ENCODE data around the gene GZF1. TPM values are rescaled to one million over a fixed set of nuclear protein-coding genes. Genes with fewer than 3 reads are reported as not detected.

The GZF1 gene
- total RNA-seq, 2 donors from 2014 or later, result 12.9 to 18.7 TPM

- DNase-seq (peak; percentile 67), ATAC-seq (no peak)
- intact Hi-C loops (cut with DNase I), result loop anchor here in 1 of 2 donors (10.0 kb wide), 1 partner anchor 272 kb away; the partner anchor contains the start of gene CST3
These were observed 1.3 kb downstream of the GZF1 start for GRCh38 chr20:23363257-23363649.

DNA sequence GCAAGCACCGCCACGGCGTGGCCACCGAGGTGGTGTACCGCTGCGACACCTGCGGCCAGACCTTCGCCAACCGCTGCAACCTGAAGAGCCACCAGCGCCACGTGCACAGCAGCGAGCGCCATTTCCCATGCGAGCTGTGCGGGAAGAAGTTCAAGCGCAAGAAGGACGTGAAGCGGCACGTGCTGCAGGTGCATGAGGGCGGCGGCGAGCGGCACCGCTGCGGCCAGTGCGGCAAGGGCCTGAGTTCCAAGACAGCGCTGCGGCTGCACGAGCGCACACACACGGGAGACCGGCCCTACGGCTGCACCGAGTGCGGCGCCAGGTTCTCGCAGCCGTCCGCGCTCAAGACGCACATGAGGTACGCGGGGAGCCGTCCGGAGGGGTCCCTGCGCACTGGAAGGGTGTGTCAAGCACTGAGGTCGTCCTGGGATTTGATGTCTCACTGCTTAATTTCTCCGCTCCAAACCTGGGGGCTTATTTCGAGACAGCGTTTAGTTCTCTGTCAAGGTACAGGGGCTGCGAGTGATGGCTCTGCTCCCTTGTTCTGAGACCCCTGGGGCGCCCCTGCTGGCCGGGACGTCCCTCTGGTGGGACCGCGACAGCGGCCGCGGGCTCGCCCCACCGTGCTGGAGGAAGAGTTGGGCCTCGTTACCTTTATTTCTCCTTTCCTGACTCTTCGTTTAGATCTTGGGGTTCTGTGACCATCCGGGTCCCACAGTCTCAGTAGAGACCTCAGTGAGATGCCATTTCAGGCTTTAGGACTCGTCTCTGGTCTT, 3.6 kb downstream of the GZF1 start:
- DNase-seq (no peak), ATAC-seq (no peak)
- intact Hi-C loops (cut with DNase I), result loop anchor here in 1 of 2 donors (10.0 kb wide), 1 partner anchor 269 kb away; the partner anchor contains the start of gene CST3

- intact Hi-C loops (cut with DNase I), result loop anchor here in 1 of 2 donors (10.0 kb wide), 1 partner anchor 268 kb away; the partner anchor contains the start of gene CST3
- ATAC-seq (no peak), DNase-seq (no peak)
These were observed 4.4 kb downstream of the GZF1 start for GRCh38 chr20:23366384-23366783.

DNA sequence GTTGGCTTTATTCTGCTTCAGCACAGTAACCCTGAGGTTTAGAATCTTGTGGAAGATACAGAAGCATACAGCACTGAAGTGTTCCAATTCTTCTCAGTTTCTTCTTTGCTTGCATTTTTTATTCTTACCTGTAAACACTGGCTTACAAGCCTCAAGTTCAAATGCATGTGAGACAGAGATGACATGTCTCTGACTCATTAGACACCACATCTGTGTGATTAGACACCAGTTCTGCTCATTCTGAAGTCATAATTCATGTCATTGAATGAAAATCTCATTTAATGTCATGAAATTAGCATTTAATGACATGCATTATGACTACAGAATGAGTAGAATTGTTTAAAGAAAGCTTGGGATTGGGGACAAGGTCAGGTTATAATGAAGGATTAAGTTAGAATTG, 5.8 kb downstream of the GZF1 start:
- intact Hi-C loops (cut with DNase I), result loop anchor here in 1 of 2 donors (10.0 kb wide), 1 partner anchor 267 kb away; the partner anchor contains the start of gene CST3
- ATAC-seq (no peak), DNase-seq (no peak)

DNA sequence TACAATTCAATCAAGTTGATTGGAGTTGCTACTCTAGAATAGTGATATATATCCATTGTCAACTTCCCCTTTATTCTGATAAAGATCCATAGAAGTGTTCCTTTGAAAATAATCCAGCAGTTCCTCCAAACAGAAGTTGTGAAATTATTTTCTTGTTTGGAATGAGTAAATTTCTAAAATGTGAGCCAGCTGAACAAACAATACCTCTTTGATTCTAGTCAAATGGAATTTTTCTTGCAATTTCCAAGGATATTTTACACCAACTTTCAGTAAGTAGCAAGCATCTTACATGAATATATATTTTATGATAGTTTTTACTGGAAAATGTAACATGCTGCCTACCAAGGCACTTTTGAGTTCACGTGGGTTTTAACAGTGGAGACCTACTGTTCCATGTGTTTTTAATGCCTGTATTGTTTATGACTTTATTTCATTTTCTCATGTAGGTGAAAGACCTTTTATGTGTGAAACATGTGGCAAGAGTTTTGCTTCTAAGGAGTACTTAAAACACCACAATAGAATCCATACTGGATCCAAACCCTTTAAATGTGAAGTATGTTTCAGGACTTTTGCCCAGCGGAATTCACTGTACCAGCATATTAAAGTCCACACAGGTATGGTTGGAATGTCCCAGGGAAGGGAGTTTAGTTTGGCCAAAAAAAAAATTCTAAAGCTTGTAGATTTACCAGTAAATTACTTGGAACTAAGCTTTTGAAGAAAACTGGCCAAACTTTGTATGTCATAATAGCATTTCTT, 6.5 kb downstream of the GZF1 start:
- intact Hi-C loops (cut with DNase I), result loop anchor here in 1 of 2 donors (10.0 kb wide), 1 partner anchor 266 kb away; the partner anchor contains the start of gene CST3
- ATAC-seq, result no peak
- DNase-seq, result no peak

GRCh38 chr20:23369072-23369823, 7.3 kb downstream of the GZF1 start:
- no peak for DNase-seq
- no peak for ATAC-seq
- intact Hi-C loops (cut with DNase I), result loop anchor here in 1 of 2 donors (10.0 kb wide), 1 partner anchor 266 kb away; the partner anchor contains the start of gene CST3

- intact Hi-C loops (cut with DNase I), result no loop called here
- ATAC-seq, result no peak
- DNase-seq, result no peak
These were observed 8.3 kb downstream of the GZF1 start for GRCh38 chr20:23370274-23370673.

GRCh38 chr20:23370873-23371272, 8.9 kb downstream of the GZF1 start:
- intact Hi-C loops (cut with DNase I), result no loop called here
- no peak for ATAC-seq
- no peak for DNase-seq

DNA sequence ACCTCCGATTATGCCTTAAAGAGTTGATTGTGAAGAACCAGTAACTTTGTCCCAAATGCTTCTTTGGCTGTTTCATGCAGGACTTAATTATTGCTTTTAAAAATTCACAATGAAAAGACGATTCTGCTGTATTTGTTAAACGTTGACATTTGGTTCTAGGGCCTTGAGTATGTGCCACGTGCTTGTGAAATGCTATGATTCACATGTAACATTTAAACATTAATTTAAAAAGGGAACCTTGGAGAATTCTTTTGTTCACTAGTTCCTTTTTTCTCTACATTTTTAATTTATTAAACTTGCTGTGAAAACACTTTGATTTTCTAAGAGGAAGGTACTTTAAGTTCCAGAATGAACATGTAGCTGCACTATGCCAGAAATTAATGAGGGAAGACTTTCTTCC, 9.5 kb downstream of the GZF1 start:
- intact Hi-C loops (cut with DNase I), result no loop called here
- no peak for ATAC-seq
- no peak for DNase-seq

DNA sequence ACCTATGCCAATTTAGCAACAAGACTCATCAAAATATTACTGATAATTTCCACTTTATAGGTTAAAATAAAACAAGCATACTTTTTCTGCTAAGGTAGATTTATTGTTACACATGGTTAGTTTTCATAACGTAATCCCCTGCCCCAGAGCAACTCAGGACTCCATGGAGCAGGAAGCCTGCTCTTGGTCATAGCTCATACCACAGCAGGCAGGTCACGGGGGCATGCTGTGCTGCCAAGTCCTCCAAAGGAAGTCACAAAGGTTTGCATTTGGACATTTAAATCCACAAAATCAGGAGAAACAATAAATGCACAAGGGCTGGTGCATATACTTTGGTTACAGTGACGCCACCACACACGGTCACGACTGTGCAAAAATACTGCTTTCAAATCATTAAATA, 12.5 kb downstream of the GZF1 start:
- intact Hi-C loops (cut with DNase I), result no loop called here
- peak in 1 of 2 donors; percentile 41 for ATAC-seq
- no peak for DNase-seq

DNA sequence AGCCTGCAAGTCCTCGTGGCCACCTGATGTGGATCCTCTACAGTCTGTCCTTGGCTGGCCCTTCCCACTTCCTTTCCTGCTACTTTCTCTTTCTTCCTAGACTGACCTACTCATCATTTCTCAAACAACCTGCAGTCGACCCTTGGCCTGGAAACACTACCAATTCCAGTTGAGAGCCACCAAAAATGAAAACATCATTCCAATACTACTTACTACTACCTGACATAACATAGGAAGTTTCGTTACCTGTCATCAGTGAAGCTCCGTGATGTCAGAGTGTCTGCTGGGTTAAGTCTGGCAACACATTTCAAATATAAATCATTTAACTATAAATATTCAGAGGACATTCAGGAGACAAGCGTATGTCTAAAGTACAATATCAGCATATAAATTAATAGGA, 13.8 kb downstream of the GZF1 start:
- intact Hi-C loops (cut with DNase I), result no loop called here
- DNase-seq (no peak), ATAC-seq (no peak)

GRCh38 chr20:23379772-23380171, 17.8 kb downstream of the GZF1 start:
- intact Hi-C loops (cut with DNase I), result no loop called here
- no peak for ATAC-seq
- no peak for DNase-seq

- ATAC-seq (no peak), DNase-seq (no peak)
- intact Hi-C loops (cut with DNase I), result no loop called here
These were observed 19.9 kb downstream of the GZF1 start for GRCh38 chr20:23381876-23382275.

DNA sequence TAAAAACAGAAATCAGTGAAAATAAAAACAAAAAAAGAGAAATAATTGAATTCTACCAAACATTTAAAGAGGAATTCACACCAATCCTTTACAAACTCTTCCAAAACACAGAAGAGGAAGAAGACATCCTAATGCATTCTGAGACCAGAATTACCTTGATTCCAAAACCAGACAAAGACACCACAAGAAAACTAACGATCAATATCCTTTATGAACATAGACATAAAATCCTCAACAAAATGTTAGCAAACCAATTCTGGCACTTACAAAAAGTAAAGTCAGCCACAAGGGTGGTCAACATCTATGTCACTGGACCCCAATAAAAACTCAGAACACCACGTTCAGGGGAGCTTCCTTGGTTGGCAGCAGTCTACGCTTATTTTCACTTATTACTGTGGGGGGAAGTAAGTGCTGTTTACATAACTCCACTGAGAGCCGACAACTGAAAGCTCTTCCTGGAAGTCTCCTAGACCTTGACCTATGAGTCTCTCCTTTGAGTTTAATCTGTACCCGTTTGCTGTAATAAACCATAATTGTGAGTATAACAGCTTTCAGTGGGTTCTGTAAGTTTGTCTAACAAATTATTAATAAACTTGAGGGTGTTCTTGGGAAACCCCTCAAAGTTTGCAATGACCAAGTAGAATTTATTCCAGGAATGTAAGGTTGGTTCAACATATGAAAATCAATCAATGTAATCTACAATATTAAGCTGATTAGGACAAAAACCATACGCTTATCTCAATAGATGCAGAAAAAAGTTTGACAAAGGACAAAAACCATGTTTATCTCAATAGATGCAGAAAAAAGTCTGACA, 24.5 kb downstream of the GZF1 start:
- no peak for ATAC-seq

GRCh38 chr20:23387118-23387443, 25.1 kb downstream of the GZF1 start:
- DNase-seq (no peak), ATAC-seq (no peak)
- intact Hi-C loops (cut with DNase I), result no loop called here

More for the DNA sequence above, 24.5 kb downstream of the GZF1 start:
- intact Hi-C loops (cut with DNase I), result no loop called here
- no peak for DNase-seq

DNA sequence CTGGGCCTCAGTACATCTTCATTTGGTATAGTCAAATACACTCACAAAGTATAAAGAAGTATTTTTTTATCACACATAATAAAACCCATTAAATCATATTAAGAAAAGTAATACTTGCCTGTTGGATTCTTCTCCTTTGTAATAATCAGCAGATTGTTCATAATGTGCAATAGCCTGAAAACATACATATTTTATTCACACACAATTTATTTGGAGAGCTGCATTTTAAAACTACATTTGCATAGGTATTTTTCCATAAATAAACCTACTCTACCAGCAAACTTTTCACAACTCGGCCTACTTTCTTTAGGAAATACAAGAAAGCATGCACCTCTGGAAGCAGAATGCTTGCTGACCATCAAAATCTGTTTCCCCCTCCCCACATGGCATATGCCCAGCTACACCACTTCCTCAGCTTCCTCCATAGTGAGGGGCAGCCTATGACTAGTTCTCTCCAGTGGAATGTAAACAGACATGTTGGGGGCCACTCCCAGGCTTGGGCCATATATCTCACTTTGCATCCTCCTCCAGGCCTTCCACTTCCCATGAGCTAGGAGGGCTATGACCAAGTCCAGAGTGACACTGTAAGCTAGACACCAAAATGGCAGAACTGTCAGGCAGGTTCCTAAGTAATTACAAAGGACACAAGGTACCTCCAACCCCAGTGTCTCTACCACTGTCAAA, 28.3 kb downstream of the GZF1 start:
- intact Hi-C loops (cut with DNase I), result no loop called here
- ATAC-seq, result no peak
- DNase-seq, result no peak

GRCh38 chr20:23391707-23392310, 29.8 kb downstream of the GZF1 start:
- no peak for ATAC-seq
- intact Hi-C loops (cut with DNase I), result no loop called here
- no peak for DNase-seq
